ENCODE results near the gene MIGA2.
"Not testable (repeated sequence)": the region's sequence is repeated elsewhere in the genome, so short reads cannot be mapped to it uniquely, and the experiment has no call there.

MIGA2 gene

GRCh38 chr9:129036241-129036922 lies at the start of gene MIGA2:
Gene MIGA2 (plus strand): TSS chr9:129036626. CDS start chr9:129040595, 3,969 bp downstream.
- peak; percentile 86 to 89 for DNase-seq (ENCODE audit: low read depth in 2 of 2)

GRCh38 chr9:128986671-128987070 lies 49.8 kb upstream of the MIGA2 start:
- DNase-seq (ENCODE audit: low read depth in 2 of 2): no peak

GRCh38 chr9:128987805-128988204 lies 48.6 kb upstream of the MIGA2 start:
- no peak for DNase-seq (ENCODE audit: low read depth in 2 of 2)

GRCh38 chr9:128992995-128993394 lies 43.4 kb upstream of the MIGA2 start:
- DNase-seq (ENCODE audit: low read depth in 2 of 2): no peak

GRCh38 chr9:128995791-128996190 lies 40.6 kb upstream of the MIGA2 start:
- no peak for DNase-seq (ENCODE audit: low read depth in 2 of 2)

GRCh38 chr9:128998462-128998861 lies 38.0 kb upstream of the MIGA2 start:
- no peak for DNase-seq (ENCODE audit: low read depth in 2 of 2)

GRCh38 chr9:128999581-129000206 lies 36.7 kb upstream of the MIGA2 start:
- DNase-seq (ENCODE audit: low read depth in 2 of 2): no peak

GRCh38 chr9:129001504-129002325 lies 34.7 kb upstream of the MIGA2 start:
- DNase-seq (ENCODE audit: low read depth in 2 of 2): no peak

GRCh38 chr9:129002992-129003391 lies 33.4 kb upstream of the MIGA2 start:
- no peak for DNase-seq (ENCODE audit: low read depth in 2 of 2)

- not testable (repeated sequence) for DNase-seq (ENCODE audit: low read depth in 2 of 2)
Observed at GRCh38 chr9:129004173-129004572, 32.3 kb upstream of the MIGA2 start.

- no peak for DNase-seq (ENCODE audit: low read depth in 2 of 2)
Observed at GRCh38 chr9:129005336-129005997, 31.0 kb upstream of the MIGA2 start.

GRCh38 chr9:129006328-129007034 lies 29.9 kb upstream of the MIGA2 start:
- DNase-seq (ENCODE audit: low read depth in 2 of 2): peak in 1 of 2 donors; percentile 6

- DNase-seq (ENCODE audit: low read depth in 2 of 2): no peak
Observed at GRCh38 chr9:129007035-129007765, 29.2 kb upstream of the MIGA2 start.

GRCh38 chr9:129007766-129008468 lies 28.5 kb upstream of the MIGA2 start:
- no peak for DNase-seq (ENCODE audit: low read depth in 2 of 2)

GRCh38 chr9:129008469-129008965 lies 27.9 kb upstream of the MIGA2 start:
- no peak for DNase-seq (ENCODE audit: low read depth in 2 of 2)

GRCh38 chr9:129008986-129009583 lies 27.3 kb upstream of the MIGA2 start:
- DNase-seq (ENCODE audit: low read depth in 2 of 2): no peak

GRCh38 chr9:129009584-129010141 lies 26.8 kb upstream of the MIGA2 start:
- no peak for DNase-seq (ENCODE audit: low read depth in 2 of 2)

- DNase-seq (ENCODE audit: low read depth in 2 of 2): no peak
Observed at GRCh38 chr9:129010267-129010975, 26.0 kb upstream of the MIGA2 start.

- DNase-seq (ENCODE audit: low read depth in 2 of 2): no peak
Observed at GRCh38 chr9:129011170-129011569, 25.3 kb upstream of the MIGA2 start.

All from stimulated activated CD8-positive, alpha-beta memory T cell treated with anti-CD3 and anti-CD28 coated beads, Interleukin-7, amount 100 ng/mL, for 1 hour (primary cell).